ENCODE data around the gene BATF3.
A peak's percentile ranks its signal among the peaks of the same experiment; 100 is the strongest.

The BATF3 gene

GRCh38 chr1:212696721-212697331 is 2.8 kb downstream of the BATF3 start:
- H3K27me3 Mint-ChIP-seq: peaks cover 8% of the 10 kb centered on the region
- peaks cover 39% of the 10 kb centered on the region for H3K36me3 Mint-ChIP-seq (ENCODE audit: low read depth)
- H3K4me3 Mint-ChIP-seq: peak overlapping the region; percentile 89
- H3K9me3 Mint-ChIP-seq: no peaks in the 10 kb centered on the region
- ATAC-seq: no peak
- no peak for DNase-seq
- H3K27ac Mint-ChIP-seq: no peak overlapping the region
- H3K4me1 Mint-ChIP-seq: peaks cover 48% of the 10 kb centered on the region

GRCh38 chr1:212692774-212693644 is 6.6 kb downstream of the BATF3 start:
- Mint-ChIP-seq H3K36me3 (ENCODE audit: low read depth) (peaks cover 50% of the 10 kb centered on the region), H3K27ac (no peak overlapping the region), H3K27me3 (no peaks in the 10 kb centered on the region), H3K4me1 (peaks cover 34% of the 10 kb centered on the region), H3K4me3 (no peak overlapping the region), H3K9me3 (no peaks in the 10 kb centered on the region)
- ATAC-seq: no peak
- no peak for DNase-seq

DNA sequence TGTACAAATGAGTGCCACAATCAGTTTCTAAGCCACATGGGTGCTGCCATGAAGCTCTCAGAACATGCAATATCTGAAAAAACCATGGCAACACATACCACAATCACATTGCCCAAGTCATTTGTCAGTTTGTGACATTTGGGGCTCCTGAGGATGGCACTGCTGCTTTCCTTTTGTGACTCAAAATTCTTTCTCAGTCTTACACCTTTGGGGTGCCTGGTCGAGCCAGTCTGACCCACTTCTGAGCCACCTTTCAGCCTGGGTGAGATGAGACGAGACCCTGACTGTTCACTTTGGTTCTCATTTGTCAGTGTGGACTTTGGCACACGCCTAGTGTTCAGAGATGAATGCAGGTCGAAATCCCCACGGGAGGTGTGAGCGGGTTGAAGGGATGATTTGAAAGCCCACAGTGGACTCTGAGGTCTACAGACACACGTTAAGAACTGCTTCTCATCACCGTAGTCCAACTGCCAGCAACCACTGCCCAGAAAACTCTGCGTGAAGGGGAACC is 8.0 kb downstream of the BATF3 start:
- Mint-ChIP-seq H3K27ac (no peak overlapping the region), H3K4me1 (peaks cover 22% of the 10 kb centered on the region), H3K4me3 (no peak overlapping the region), H3K36me3 (ENCODE audit: low read depth) (peaks cover 59% of the 10 kb centered on the region), H3K9me3 (no peaks in the 10 kb centered on the region), H3K27me3 (no peaks in the 10 kb centered on the region)
- ATAC-seq: peak; percentile 88
- no peak for DNase-seq

GRCh38 chr1:212690816-212691403 is 8.7 kb downstream of the BATF3 start:
- H3K9me3 Mint-ChIP-seq: no peaks in the 10 kb centered on the region
- H3K27ac Mint-ChIP-seq: peak overlapping the region; percentile 24
- H3K27me3 Mint-ChIP-seq: no peaks in the 10 kb centered on the region
- DNase-seq (no peak), ATAC-seq (no peak)
- peaks cover 57% of the 10 kb centered on the region for H3K36me3 Mint-ChIP-seq (ENCODE audit: low read depth)
- no peak overlapping the region for H3K4me3 Mint-ChIP-seq
- peaks cover 18% of the 10 kb centered on the region for H3K4me1 Mint-ChIP-seq

DNA sequence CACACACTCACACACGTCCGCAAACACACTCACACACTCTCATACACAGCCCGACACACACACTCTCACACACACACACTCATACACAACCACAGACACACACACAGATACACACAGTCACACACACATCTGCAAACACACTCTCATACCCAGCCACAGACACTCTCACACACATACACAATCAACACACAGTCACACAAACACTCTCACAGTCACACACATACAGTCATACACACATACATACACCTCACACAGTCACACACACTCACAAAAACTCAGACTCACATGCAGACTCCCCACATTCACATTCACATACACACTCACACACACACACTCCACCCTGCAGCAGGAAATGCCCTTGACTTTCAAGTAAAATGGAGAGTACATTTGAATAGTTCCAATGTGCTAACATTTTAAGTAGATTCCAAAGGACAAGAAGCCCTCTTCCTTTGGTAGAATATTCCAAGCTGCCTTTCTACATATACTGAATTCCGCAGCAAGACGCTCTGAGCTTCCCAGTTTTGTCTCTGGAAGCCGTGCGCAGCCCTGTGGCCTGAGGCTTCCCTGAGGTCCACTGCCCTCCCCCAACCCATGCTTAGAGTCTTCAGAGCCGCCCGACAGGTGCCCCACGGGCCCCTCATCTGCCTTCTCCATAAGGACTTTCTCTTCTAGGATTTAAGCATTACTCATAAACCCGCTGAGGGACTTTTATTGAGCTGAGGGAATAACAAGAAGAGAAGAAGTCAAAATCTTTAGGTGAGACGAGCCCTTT is 9.7 kb downstream of the BATF3 start:
- peaks cover 18% of the 10 kb centered on the region for H3K4me1 Mint-ChIP-seq
- no peak for ATAC-seq
- peaks cover 54% of the 10 kb centered on the region for H3K36me3 Mint-ChIP-seq (ENCODE audit: low read depth)
- H3K27me3 Mint-ChIP-seq: no peaks in the 10 kb centered on the region
- H3K27ac Mint-ChIP-seq: no peak overlapping the region
- no peaks in the 10 kb centered on the region for H3K9me3 Mint-ChIP-seq
- DNase-seq: no peak
- no peak overlapping the region for H3K4me3 Mint-ChIP-seq

- ATAC-seq: no peak
- no peak overlapping the region for H3K4me3 Mint-ChIP-seq
- H3K4me1 Mint-ChIP-seq: peaks cover 14% of the 10 kb centered on the region
- H3K27ac Mint-ChIP-seq: no peak overlapping the region
- DNase-seq: no peak
- peaks cover 50% of the 10 kb centered on the region for H3K36me3 Mint-ChIP-seq (ENCODE audit: low read depth)
- H3K27me3 Mint-ChIP-seq: no peaks in the 10 kb centered on the region
- no peaks in the 10 kb centered on the region for H3K9me3 Mint-ChIP-seq
Measured at GRCh38 chr1:212689196-212689725, 10.4 kb downstream of the BATF3 start.

DNA sequence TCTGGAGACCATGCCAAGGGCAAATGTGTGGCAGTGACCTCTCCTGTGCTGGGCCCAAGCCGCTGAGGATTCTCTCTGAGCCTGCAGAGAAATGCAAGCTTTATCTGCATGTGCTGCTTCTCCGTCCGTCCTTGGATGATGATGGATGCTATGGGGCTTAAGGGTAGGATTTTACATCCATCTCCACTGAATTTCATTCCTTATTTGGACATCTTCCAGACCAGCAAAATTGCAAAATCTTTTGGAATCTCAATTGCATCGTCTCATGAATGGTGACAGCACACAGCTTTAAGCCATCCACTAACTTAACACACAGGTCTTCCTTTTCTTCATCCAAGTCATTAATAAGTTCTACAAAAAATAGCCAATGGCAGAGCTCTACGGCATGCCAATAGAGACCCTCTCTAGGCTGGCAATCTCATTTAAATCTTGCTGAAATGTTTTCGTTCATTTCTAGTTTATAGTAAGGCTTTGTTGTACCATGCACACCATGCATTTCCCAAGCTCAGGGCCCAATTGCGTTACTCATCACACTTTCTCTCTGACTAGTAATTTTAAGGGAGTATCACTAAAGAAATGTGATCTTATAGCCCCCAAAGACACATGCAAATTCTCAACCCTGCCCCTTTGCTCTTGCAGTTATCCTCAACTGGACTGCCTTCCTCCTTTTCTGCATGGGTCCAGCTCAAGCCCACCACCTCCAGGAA is 11.1 kb downstream of the BATF3 start:
- no peak overlapping the region for H3K4me3 Mint-ChIP-seq
- DNase-seq (no peak), ATAC-seq (no peak)
- H3K4me1 Mint-ChIP-seq: peaks cover 21% of the 10 kb centered on the region
- peaks cover 42% of the 10 kb centered on the region for H3K36me3 Mint-ChIP-seq (ENCODE audit: low read depth)
- H3K9me3 Mint-ChIP-seq: no peaks in the 10 kb centered on the region
- no peak overlapping the region for H3K27ac Mint-ChIP-seq
- no peaks in the 10 kb centered on the region for H3K27me3 Mint-ChIP-seq

DNA sequence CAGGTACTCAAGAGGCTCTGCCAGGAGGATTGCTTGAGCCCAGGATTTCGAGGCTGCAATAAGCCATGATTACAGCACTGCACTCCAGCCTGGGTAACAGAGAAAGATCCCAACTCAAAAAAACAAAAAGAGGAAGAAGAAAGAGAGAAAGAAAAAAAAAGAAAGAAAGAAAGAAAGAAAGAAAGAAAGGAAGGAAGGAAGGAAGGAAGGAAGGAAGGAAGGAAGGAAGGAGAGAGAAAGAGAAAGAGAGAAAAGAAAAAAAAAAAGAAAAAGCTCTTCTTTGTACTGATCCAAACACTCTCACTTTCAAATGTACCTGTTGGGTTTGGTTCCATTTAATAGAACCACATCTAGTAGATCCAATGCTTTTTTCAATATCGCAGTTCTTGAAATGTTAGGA is 11.8 kb downstream of the BATF3 start:
- Mint-ChIP-seq H3K9me3 (no peaks in the 10 kb centered on the region), H3K27me3 (no peaks in the 10 kb centered on the region), H3K4me3 (no peak overlapping the region), H3K4me1 (peaks cover 28% of the 10 kb centered on the region), H3K27ac (no peak overlapping the region), H3K36me3 (ENCODE audit: low read depth) (peaks cover 40% of the 10 kb centered on the region)
- DNase-seq (no peak), ATAC-seq (no peak)

- H3K9me3 Mint-ChIP-seq: no peaks in the 10 kb centered on the region
- no peak overlapping the region for H3K27ac Mint-ChIP-seq
- no peak for ATAC-seq
- H3K36me3 Mint-ChIP-seq (ENCODE audit: low read depth): peaks cover 31% of the 10 kb centered on the region
- peaks cover 33% of the 10 kb centered on the region for H3K4me1 Mint-ChIP-seq
- peaks cover 2% of the 10 kb centered on the region for H3K27me3 Mint-ChIP-seq
- H3K4me3 Mint-ChIP-seq: no peak overlapping the region
- DNase-seq: no peak
Measured at GRCh38 chr1:212686591-212686990, 13.0 kb downstream of the BATF3 start.

- H3K9me3 Mint-ChIP-seq: no peaks in the 10 kb centered on the region
- H3K4me1 Mint-ChIP-seq: peaks cover 33% of the 10 kb centered on the region
- H3K27me3 Mint-ChIP-seq: peaks cover 3% of the 10 kb centered on the region
- peaks cover 27% of the 10 kb centered on the region for H3K36me3 Mint-ChIP-seq (ENCODE audit: low read depth)
- ATAC-seq (no peak), DNase-seq (no peak)
- H3K4me3 Mint-ChIP-seq: no peak overlapping the region
- H3K27ac Mint-ChIP-seq: no peak overlapping the region
Measured at GRCh38 chr1:212686069-212686468, 13.6 kb downstream of the BATF3 start.

DNA sequence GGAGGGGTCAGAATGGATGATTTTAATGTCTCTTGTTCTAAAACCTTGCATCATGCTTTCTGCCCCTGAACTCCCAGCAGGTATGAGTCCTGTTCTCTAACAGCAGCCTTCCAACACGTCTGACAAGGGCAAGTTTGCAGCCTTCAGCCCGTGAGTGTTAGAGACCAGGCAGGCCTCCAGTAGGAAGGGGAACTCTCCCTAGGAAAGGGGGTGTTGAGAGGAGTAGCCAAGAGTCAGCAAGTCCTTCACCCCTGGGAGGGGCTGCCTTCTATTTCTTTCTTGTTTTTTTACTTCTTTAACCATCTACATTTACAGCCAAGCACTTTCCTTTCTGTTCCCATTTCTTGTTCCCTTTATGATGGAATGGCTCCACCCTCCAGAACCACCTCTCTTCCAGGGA is 14.2 kb downstream of the BATF3 start:
- H3K9me3 Mint-ChIP-seq: no peaks in the 10 kb centered on the region
- peaks cover 5% of the 10 kb centered on the region for H3K27me3 Mint-ChIP-seq
- peak overlapping the region; percentile 15 for H3K27ac Mint-ChIP-seq
- H3K36me3 Mint-ChIP-seq (ENCODE audit: low read depth): peaks cover 22% of the 10 kb centered on the region
- no peak for DNase-seq
- no peak overlapping the region for H3K4me3 Mint-ChIP-seq
- no peak for ATAC-seq
- H3K4me1 Mint-ChIP-seq: peaks cover 36% of the 10 kb centered on the region

DNA sequence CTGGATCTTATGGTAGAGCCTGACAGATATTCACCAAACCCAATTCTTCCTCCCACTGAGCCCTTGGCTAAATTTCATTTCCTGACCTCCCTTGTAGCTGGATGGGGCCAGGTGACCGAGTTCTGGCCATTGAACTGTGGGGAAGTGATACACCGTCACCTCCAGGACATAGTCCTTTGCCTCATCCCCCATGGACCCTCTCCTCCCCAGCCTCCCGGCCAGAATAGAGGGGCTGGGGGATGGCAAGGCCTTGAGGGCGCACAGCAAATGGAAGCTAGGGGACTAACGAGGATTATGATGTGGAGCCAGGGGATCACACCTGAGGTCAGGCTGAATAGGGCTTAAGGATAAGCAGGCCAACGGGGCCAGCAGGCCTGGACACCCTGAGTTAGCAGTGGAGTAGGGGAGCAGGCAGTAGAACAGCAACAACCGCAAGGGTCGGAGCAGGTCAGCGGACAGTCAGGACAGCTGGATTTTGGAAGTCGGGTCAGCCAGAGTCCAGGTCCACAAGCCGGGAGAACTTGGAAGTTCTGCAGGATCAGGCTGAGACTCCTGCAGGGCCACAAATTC is 15.0 kb downstream of the BATF3 start:
- no peak overlapping the region for H3K4me3 Mint-ChIP-seq
- peaks cover 22% of the 10 kb centered on the region for H3K36me3 Mint-ChIP-seq (ENCODE audit: low read depth)
- no peaks in the 10 kb centered on the region for H3K9me3 Mint-ChIP-seq
- H3K27me3 Mint-ChIP-seq: peaks cover 5% of the 10 kb centered on the region
- DNase-seq (no peak), ATAC-seq (no peak)
- no peak overlapping the region for H3K27ac Mint-ChIP-seq
- H3K4me1 Mint-ChIP-seq: peaks cover 42% of the 10 kb centered on the region

GRCh38 chr1:212684076-212684475 is 15.6 kb downstream of the BATF3 start:
- Mint-ChIP-seq H3K36me3 (ENCODE audit: low read depth) (peaks cover 22% of the 10 kb centered on the region), H3K27me3 (peaks cover 5% of the 10 kb centered on the region), H3K4me1 (peaks cover 47% of the 10 kb centered on the region), H3K9me3 (no peaks in the 10 kb centered on the region), H3K4me3 (peak overlapping the region; percentile 63), H3K27ac (peak overlapping the region; percentile 92)
- ATAC-seq (no peak), DNase-seq (no peak)

Measured in activated naive CD8-positive, alpha-beta T cell treated with anti-CD3 and anti-CD28 coated beads, Interleukin-2, amount 50 U/mL, for 24 hours (primary cell).